DOHH2 (cell line): ENCODE data around the gene KCNE2.
"Not testable (repeated sequence)": the region's sequence is repeated elsewhere in the genome, so short reads cannot be mapped to it uniquely, and the experiment has no call there.

Experiments
- H3F3A ChIP-seq: fragments of 200-600 bp; sonication (generic), shearing (Covaris generic); 2 replicates; pipeline ENCODE4 v1.6.0; 2016; ENCODE audit warnings: antibody characterized with exemption, mild to moderate bottlenecking; ENCODE audit not compliant: control insufficient read depth, insufficient read depth
- H3K27ac ChIP-seq: fragments of 200-600 bp; sonication (generic); 2 replicates; pipeline ENCODE4 v1.5.1; 2014; ENCODE audit warnings: low read depth, mild to moderate bottlenecking, low read length, moderate library complexity
- H3K27me3 ChIP-seq: fragments of 200-600 bp; sonication (generic); 2 replicates; pipeline ENCODE4 v1.6.1; 2014; ENCODE audit warnings: mild to moderate bottlenecking, low read length, mixed read lengths; ENCODE audit not compliant: control insufficient read depth
- H3K36me3 ChIP-seq: fragments of 200-600 bp; sonication (generic); 2 replicates; pipeline ENCODE4 v1.6.1; 2014; ENCODE audit warnings: mild to moderate bottlenecking, low read length, moderate library complexity, mixed read lengths; ENCODE audit not compliant: control insufficient read depth
- H3K4me1 ChIP-seq: fragments of 200-600 bp; sonication (generic); 2 replicates; pipeline ENCODE4 v1.6.1; 2014; ENCODE audit warnings: mild to moderate bottlenecking, low read length, mixed read lengths; ENCODE audit not compliant: control insufficient read depth
- H3K4me2 ChIP-seq: fragments of 200-600 bp; sonication (generic); 2 replicates; pipeline ENCODE4 v1.6.0; 2014; ENCODE audit warnings: mild to moderate bottlenecking, low read length, moderate library complexity
- H3K4me3 ChIP-seq: fragments of 200-600 bp; sonication (generic); 2 replicates; pipeline ENCODE4 v1.5.1; 2014; ENCODE audit warnings: mild to moderate bottlenecking, low read length, mixed read lengths
- H3K79me2 ChIP-seq: fragments of 200-600 bp; sonication (generic); 2 replicates; pipeline ENCODE4 v1.6.1; 2014; ENCODE audit warnings: mild to moderate bottlenecking, low read length, mixed read lengths; ENCODE audit not compliant: control insufficient read depth
- H3K9me2 ChIP-seq: fragments of 200-600 bp; sonication (generic); replicated peaks from 2 replicates; pipeline ENCODE4 v1.6.1; 2014; ENCODE audit warnings: mild to moderate bottlenecking, low read length, mixed read lengths; ENCODE audit not compliant: control insufficient read depth
- H3K9me3 ChIP-seq: fragments of 200-600 bp; sonication (generic); 2 replicates; pipeline ENCODE4 v1.6.1; 2014; ENCODE audit warnings: antibody characterized with exemption, low read length, mixed read lengths; ENCODE audit not compliant: control insufficient read depth, insufficient read depth
- H4K20me1 ChIP-seq: fragments of 200-600 bp; sonication (generic); 2 replicates; pipeline ENCODE4 v1.6.0; 2014; ENCODE audit warnings: low read depth, mild to moderate bottlenecking, antibody characterized with exemption, low read length, moderate library complexity; ENCODE audit not compliant: control insufficient read depth, insufficient read depth

Gene KCNE2

GRCh38 chr21:34383724-34384415 lies 20.1 kb downstream of the KCNE2 start:
- H3K9me3 ChIP-seq, H3K27me3 ChIP-seq: not testable (repeated sequence)

DNA sequence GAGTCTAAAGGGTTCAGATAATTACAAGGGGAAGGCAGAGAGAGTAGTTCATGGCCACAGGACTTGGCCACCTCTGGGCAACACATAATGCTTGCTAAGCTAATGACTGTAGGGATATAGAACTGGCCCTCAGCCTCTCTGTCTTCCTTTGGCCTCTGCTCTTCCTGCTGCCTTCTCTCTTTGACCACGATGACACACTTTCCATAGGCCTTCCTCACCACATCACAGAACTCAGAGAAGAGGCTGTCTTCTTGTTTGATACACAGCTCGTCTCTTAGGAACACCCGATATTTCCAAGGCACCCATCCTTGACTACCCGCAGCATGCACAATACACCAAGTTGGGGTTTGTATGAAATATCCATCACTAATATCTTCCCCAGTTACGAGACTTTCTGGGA lies 36.7 kb downstream of the KCNE2 start:
- H3K4me1 ChIP-seq, H3K4me3 ChIP-seq, H3K36me3 ChIP-seq, H3K27me3 ChIP-seq, H3K9me3 ChIP-seq, H3K4me2 ChIP-seq, H4K20me1 ChIP-seq, H3F3A ChIP-seq, H3K79me2 ChIP-seq, H3K27ac ChIP-seq, H3K9me2 ChIP-seq: not testable (repeated sequence)

More at GRCh38 chr21:34383724-34384415, 20.1 kb downstream of the KCNE2 start:
- not testable (repeated sequence) for H4K20me1 ChIP-seq, H3K36me3 ChIP-seq, H3K4me3 ChIP-seq, H3K9me2 ChIP-seq, H3K79me2 ChIP-seq, H3K4me2 ChIP-seq, H3K4me1 ChIP-seq, H3F3A ChIP-seq, H3K27ac ChIP-seq

DNA sequence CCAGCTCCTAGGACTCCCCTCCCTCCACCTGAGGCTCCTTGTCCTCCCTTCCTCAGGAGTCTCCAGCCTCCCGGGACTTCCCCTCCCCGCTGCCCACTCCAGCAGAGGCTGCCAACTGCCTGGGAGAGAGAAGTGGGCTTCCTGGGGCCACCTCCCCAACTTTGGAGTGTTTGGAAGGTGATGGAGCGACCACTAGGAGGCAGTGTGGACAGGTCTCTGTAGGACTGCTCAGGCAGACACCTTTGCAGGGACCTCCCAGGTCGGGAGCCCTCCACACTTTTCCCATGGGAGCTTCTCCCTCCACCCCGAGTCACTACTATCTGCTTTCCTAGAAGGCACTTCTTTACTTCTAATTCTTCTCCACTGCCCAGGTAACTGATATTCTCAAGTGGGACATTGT lies 40.9 kb downstream of the KCNE2 start:
- H3K27me3 ChIP-seq, H3K4me1 ChIP-seq, H3K79me2 ChIP-seq, H3K4me3 ChIP-seq, H3K27ac ChIP-seq, H3K4me2 ChIP-seq, H4K20me1 ChIP-seq, H3K36me3 ChIP-seq, H3K9me2 ChIP-seq, H3F3A ChIP-seq, H3K9me3 ChIP-seq: not testable (repeated sequence)

DNA sequence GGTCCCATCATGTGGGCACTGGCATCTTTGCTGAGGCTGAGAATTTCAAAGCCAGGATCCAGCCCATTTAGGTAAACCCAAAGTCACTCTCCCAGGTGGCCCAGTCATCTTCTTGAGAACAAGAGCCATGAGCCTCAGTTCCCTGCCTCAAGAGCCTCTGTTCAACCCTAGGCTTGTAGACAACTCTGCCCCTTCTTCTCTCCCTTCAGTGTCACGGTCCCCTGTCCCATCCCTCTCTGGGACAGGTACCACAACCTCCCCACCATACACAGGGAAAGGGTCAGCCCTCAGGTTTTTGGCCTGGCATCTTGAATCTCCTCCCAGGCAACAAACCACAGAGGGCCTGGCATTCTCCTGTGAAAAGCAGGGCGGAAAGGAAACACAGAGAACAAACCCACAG lies 41.9 kb downstream of the KCNE2 start:
- not testable (repeated sequence) for H3F3A ChIP-seq, H3K4me1 ChIP-seq, H3K9me3 ChIP-seq, H3K79me2 ChIP-seq, H3K36me3 ChIP-seq, H3K4me3 ChIP-seq, H3K27ac ChIP-seq, H3K4me2 ChIP-seq, H4K20me1 ChIP-seq, H3K27me3 ChIP-seq, H3K9me2 ChIP-seq

- H3K4me2 ChIP-seq, H3K9me3 ChIP-seq, H4K20me1 ChIP-seq, H3K27me3 ChIP-seq, H3K4me3 ChIP-seq, H3K36me3 ChIP-seq, H3K27ac ChIP-seq, H3F3A ChIP-seq, H3K4me1 ChIP-seq, H3K79me2 ChIP-seq, H3K9me2 ChIP-seq: not testable (repeated sequence)
Observed at GRCh38 chr21:34406102-34406501, 42.3 kb downstream of the KCNE2 start.

GRCh38 chr21:34406676-34407075 lies 42.9 kb downstream of the KCNE2 start:
- not testable (repeated sequence) for H3K9me3 ChIP-seq, H4K20me1 ChIP-seq, H3K27me3 ChIP-seq, H3K4me1 ChIP-seq, H3K27ac ChIP-seq, H3K4me2 ChIP-seq, H3K36me3 ChIP-seq, H3F3A ChIP-seq, H3K79me2 ChIP-seq, H3K4me3 ChIP-seq, H3K9me2 ChIP-seq

DNA sequence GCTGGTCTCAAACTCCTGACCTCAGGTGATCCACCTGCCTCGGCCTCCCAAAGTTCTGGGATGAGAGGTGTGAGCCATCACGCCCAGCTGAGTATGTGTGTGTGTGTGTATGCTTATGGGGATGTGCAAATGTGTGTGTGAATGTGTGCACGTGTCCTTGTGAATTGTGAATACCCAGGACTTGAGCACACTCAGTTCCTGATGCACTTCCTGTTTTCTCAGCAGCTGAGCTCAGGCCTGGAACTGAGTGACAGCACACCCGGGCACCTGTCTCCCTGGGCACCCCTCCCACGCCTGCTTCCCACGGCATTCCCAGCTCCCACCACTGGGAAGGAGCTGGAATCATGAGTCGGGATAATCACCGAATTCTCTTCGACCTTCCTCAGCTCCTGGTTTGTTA lies 43.5 kb downstream of the KCNE2 start:
- H4K20me1 ChIP-seq = not testable (repeated sequence)

GRCh38 chr21:34417448-34418077 lies 53.8 kb downstream of the KCNE2 start:
- H3K4me2 ChIP-seq, H4K20me1 ChIP-seq, H3K36me3 ChIP-seq, H3K27ac ChIP-seq, H3K4me1 ChIP-seq, H3F3A ChIP-seq, H3K79me2 ChIP-seq, H3K9me2 ChIP-seq, H3K9me3 ChIP-seq, H3K27me3 ChIP-seq, H3K4me3 ChIP-seq: not testable (repeated sequence)

More for the DNA sequence above, 43.5 kb downstream of the KCNE2 start:
- not testable (repeated sequence) for H3K4me2 ChIP-seq, H3K9me3 ChIP-seq, H3K36me3 ChIP-seq, H3K79me2 ChIP-seq, H3K4me1 ChIP-seq, H3K4me3 ChIP-seq, H3F3A ChIP-seq, H3K27me3 ChIP-seq, H3K27ac ChIP-seq, H3K9me2 ChIP-seq
